Uterus (tissue), 4 donors: ENCODE data around the gene CLCF1. TPM values are rescaled to one million over a fixed set of nuclear protein-coding genes. Genes with fewer than 3 reads are reported as not detected.

Experiments used
- DNase-seq, 2 donors: peaks; one replicate each; pipeline ENCODE4 v3.0.0-alpha.2; 2019 to 2020
- H3K27ac ChIP-seq, 2 donors: fragments of 200-600 bp; sonication (generic); 1 replicate in 1 of 2; 2 replicates in 1 of 2; pipeline ENCODE4 v1.5.1; 2016 to 2018
- H3K27me3 ChIP-seq, 2 donors: fragments of 200-600 bp; sonication (generic); one replicate each; pipeline ENCODE4 v1.5.1; 2018 to 2019; ENCODE audit warnings: control low read depth in 1 of 2
- H3K36me3 ChIP-seq, 2 donors: fragments of 200-600 bp; sonication (generic); one replicate each; pipeline ENCODE4 v1.5.1; 2019; ENCODE audit warnings: control low read depth in 1 of 2
- H3K4me1 ChIP-seq, 2 donors: fragments of 200-600 bp; sonication (generic); one replicate each; pipeline ENCODE4 v1.5.1; 2018 to 2019; ENCODE audit warnings: control low read depth in 1 of 2
- H3K4me3 ChIP-seq, 2 donors: fragments of 200-600 bp; sonication (generic); 1 replicate in 1 of 2; 2 replicates in 1 of 2; pipeline ENCODE4 v1.5.1; 2018 to 2019; ENCODE audit warnings: mild to moderate bottlenecking in 1 of 2
- H3K9me3 ChIP-seq, 2 donors: fragments of 200-600 bp; sonication (generic); one replicate each; pipeline ENCODE4 v1.5.1; 2019; ENCODE audit warnings: control low read depth in 1 of 2
- CTCF ChIP-seq, 4 experiments: fragments of 200-600 bp in 2 of 4; fragments of 450-650 bp in 2 of 4; sonication (generic) in 2 of 4; IDR thresholded peaks; one replicate each; pipeline ENCODE4 v1.5.1; 2016 to 2019; ENCODE audit warnings: antibody characterized with exemption in 4 of 4, mild to moderate bottlenecking in 2 of 4, moderate library complexity in 1 of 4
- POLR2A ChIP-seq, 2 donors: fragments of 450-650 bp; IDR thresholded peaks; one replicate each; pipeline ENCODE4 v1.6.1; 2016; ENCODE audit warnings: antibody characterized with exemption in 2 of 2, mild to moderate bottlenecking in 1 of 2, moderate library complexity in 1 of 2
- intact Hi-C: fragments of 100-400 bp; cut with DNase I; formaldehyde crosslinking; loops from one replicate; pipeline ENCODE4 v1.15.1; 2023; ENCODE audit warnings: low total_unique reads
- total RNA-seq, 4 donors: library from RNA; depleted of rRNA in 3 of 4; stranded (reverse); fragments of >200 nt in 3 of 4; gene quantifications; one replicate each; pipeline versions ENCODE4 v1.1.0 to v1.2.4, GENCODE V29; 2014 to 2023
- donor health status: DM: yes; HTN: yes; CAD: no.

Gene CLCF1
- total RNA-seq, 4 donors from 2014 or later: 0.77 to 19.3 (median 7.4) TPM

- no peak for DNase-seq
- Histone ChIP-seq H3K27me3 (no peaks in the 10 kb centered on the region), H3K9me3 (no peaks in the 10 kb centered on the region), H3K4me1 (no peaks in the 10 kb centered on the region), H3K36me3 (no peaks in the 10 kb centered on the region), H3K27ac (peak overlapping the region in 1 of 2 donors; percentile 54), H3K4me3 (no peak overlapping the region)
- intact Hi-C loops: no loop called here
- TF ChIP-seq CTCF (IDR thresholded peaks at IDR 0.05): no peak
- TF ChIP-seq POLR2A (IDR thresholded peaks at IDR 0.05): no peak
Measured at GRCh38 chr11:67378544-67378943, 5.1 kb upstream of the CLCF1 start.

- DNase-seq: peak; percentile 21 to 32
- Histone ChIP-seq H3K27ac (peak overlapping the region; percentile 92 to 99), H3K9me3 (no peaks in the 10 kb centered on the region), H3K4me3 (no peak overlapping the region), H3K4me1 (no peaks in the 10 kb centered on the region), H3K36me3 (no peaks in the 10 kb centered on the region), H3K27me3 (no peaks in the 10 kb centered on the region)
- TF ChIP-seq POLR2A (IDR thresholded peaks at IDR 0.05): no peak
- TF ChIP-seq CTCF (IDR thresholded peaks at IDR 0.05): no peak
- intact Hi-C loops: no loop called here
Measured at GRCh38 chr11:67376873-67377808, 3.7 kb upstream of the CLCF1 start.

GRCh38 chr11:67376063-67376820 is 2.8 kb upstream of the CLCF1 start:
- H3K4me1 ChIP-seq: no peaks in the 10 kb centered on the region
- no peaks in the 10 kb centered on the region for H3K9me3 ChIP-seq
- no peak for DNase-seq
- no peaks in the 10 kb centered on the region for H3K27me3 ChIP-seq
- H3K4me3 ChIP-seq: no peak overlapping the region
- intact Hi-C loops: no loop called here
- peak overlapping the region; percentile 92 to 99 for H3K27ac ChIP-seq
- TF ChIP-seq CTCF (IDR thresholded peaks at IDR 0.05): no peak
- no peak for TF ChIP-seq POLR2A (IDR thresholded peaks at IDR 0.05)
- H3K36me3 ChIP-seq: no peaks in the 10 kb centered on the region

- H3K4me1 ChIP-seq: no peaks in the 10 kb centered on the region
- peak overlapping the region; percentile 92 to 99 for H3K27ac ChIP-seq
- no peak overlapping the region for H3K4me3 ChIP-seq
- TF ChIP-seq POLR2A (IDR thresholded peaks at IDR 0.05) (peak in 1 of 2 donors; percentile 0), CTCF (IDR thresholded peaks at IDR 0.05) (no peak)
- H3K9me3 ChIP-seq: no peaks in the 10 kb centered on the region
- no peaks in the 10 kb centered on the region for H3K36me3 ChIP-seq
- peak in 1 of 2 donors; percentile 20 for DNase-seq
- intact Hi-C loops: no loop called here
- H3K27me3 ChIP-seq: no peaks in the 10 kb centered on the region
Measured at GRCh38 chr11:67375320-67376055, 2.1 kb upstream of the CLCF1 start.
